Stimulated activated naive CD8-positive, alpha-beta T cell treated with anti-CD3 and anti-CD28 coated beads, Interleukin-15, Interleukin-2, amounts not matched to agents 100 ng/mL and 50 ng/mL, for 24 hours (primary cell): Measurements from ENCODE around the gene ZCCHC18.
"Not testable (repeated sequence)": the region's sequence is repeated elsewhere in the genome, so short reads cannot be mapped to it uniquely, and the experiment has no call there.

Source experiments
- H3K27ac Mint-ChIP-seq: one replicate; pipeline ENCODE4 v1.8.0; 2021; ENCODE audit warnings: mild to moderate bottlenecking, mixed read lengths
- H3K27me3 Mint-ChIP-seq: one replicate; pipeline ENCODE4 v1.8.0; 2021; ENCODE audit warnings: mixed read lengths
- H3K36me3 Mint-ChIP-seq: one replicate; pipeline ENCODE4 v1.8.0; 2021; ENCODE audit warnings: low read depth, mixed read lengths
- H3K4me1 Mint-ChIP-seq: one replicate; pipeline ENCODE4 v1.8.0; 2021; ENCODE audit warnings: low read depth, mixed read lengths
- H3K4me3 Mint-ChIP-seq: one replicate; pipeline ENCODE4 v1.8.0; 2021; ENCODE audit warnings: mild to moderate bottlenecking, mixed read lengths
- H3K9me3 Mint-ChIP-seq: one replicate; pipeline ENCODE4 v1.8.0; 2021; ENCODE audit warnings: mixed read lengths

The ZCCHC18 gene

GRCh38 chrX:104112326-104112951, at the start of gene ZCCHC18:
Gene ZCCHC18 (plus strand): TSS chrX:104112523. CDS start chrX:104114112, 1,589 bp downstream.
- Mint-ChIP-seq H3K36me3 (peaks cover 6% of the 10 kb centered on the region), H3K9me3 (no peaks in the 10 kb centered on the region), H3K4me3 (peak within 1 kb of the TSS; percentile 87), H3K27me3 (no peaks in the 10 kb centered on the region), H3K27ac (peak within 1 kb of the TSS; percentile 89), H3K4me1 (peaks cover 51% of the 10 kb centered on the region)

GRCh38 chrX:104062636-104063035, 49.7 kb upstream of the ZCCHC18 start:
- H3K27me3 Mint-ChIP-seq, H3K4me3 Mint-ChIP-seq, H3K9me3 Mint-ChIP-seq, H3K27ac Mint-ChIP-seq, H3K36me3 Mint-ChIP-seq, H3K4me1 Mint-ChIP-seq: not testable (repeated sequence)

DNA sequence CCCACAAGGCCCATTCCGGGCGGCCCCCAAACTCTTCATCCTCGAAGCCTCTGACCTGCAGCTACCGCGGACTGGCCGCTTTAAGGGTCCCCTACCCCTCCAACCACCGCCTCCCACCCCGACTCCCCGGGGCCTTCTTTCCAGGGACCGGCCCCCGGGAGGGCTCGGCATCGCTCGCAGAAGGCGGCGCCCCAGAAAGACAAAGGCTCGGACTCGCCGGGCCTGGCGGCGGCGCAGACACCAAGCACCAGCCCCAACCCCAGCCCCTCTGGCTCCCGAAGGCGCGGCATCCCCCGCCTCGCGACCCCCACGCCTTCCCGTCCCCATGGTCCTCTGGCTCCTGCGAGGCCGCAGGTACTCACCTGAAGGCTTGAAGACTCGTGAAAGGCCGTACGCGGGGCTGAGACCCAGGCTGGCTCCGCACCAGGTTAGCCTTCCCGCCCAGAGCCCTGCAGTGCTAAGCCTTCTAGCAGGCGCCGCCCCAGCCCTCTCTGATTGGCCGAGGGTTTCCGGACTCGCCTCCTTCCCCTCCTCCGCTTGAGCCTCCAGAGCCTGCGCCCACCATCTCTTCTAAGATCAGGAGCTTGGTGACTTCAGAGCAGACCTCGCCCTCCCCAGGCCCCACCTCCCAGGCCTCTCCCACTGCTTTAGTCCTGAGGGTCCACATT, 36.4 kb upstream of the ZCCHC18 start, which contains the start of gene TMSB15C:
Gene TMSB15C, minus strand, starts transcription at position 459 of the 668 bp plus-strand sequence.
- not testable (repeated sequence) for H3K9me3 Mint-ChIP-seq, H3K36me3 Mint-ChIP-seq, H3K4me1 Mint-ChIP-seq, H3K4me3 Mint-ChIP-seq, H3K27ac Mint-ChIP-seq, H3K27me3 Mint-ChIP-seq

DNA sequence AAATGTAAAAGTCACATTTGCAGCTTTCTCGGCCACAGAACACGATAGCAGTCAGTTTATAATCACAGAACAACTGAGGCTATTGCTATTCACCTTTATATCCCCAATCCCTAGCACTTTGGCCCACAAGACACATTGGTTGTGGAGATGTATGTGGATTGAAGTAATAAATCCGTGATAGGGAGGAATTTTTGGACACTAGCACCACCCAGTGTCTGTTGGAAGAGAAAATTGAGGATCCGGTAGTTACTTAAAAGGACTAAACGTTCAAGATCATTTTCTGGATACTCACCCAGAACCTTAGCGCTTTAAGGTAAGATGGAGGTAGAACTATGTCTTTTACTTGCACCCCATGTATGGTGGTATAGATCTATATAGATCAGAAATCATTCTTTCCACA, 34.5 kb upstream of the ZCCHC18 start:
- H3K27ac Mint-ChIP-seq, H3K27me3 Mint-ChIP-seq, H3K36me3 Mint-ChIP-seq, H3K4me3 Mint-ChIP-seq, H3K4me1 Mint-ChIP-seq, H3K9me3 Mint-ChIP-seq: not testable (repeated sequence)

- H3K4me1 Mint-ChIP-seq, result no peaks in the 10 kb centered on the region
- H3K27ac Mint-ChIP-seq, result no peak overlapping the region
- no peaks in the 10 kb centered on the region for H3K9me3 Mint-ChIP-seq
- no peak overlapping the region for H3K4me3 Mint-ChIP-seq
- H3K27me3 Mint-ChIP-seq, result peaks cover 10% of the 10 kb centered on the region
- no peaks in the 10 kb centered on the region for H3K36me3 Mint-ChIP-seq
Measured at GRCh38 chrX:104084063-104084462, 28.3 kb upstream of the ZCCHC18 start.

GRCh38 chrX:104084534-104085277, 27.6 kb upstream of the ZCCHC18 start:
- no peak overlapping the region for H3K4me3 Mint-ChIP-seq
- no peaks in the 10 kb centered on the region for H3K36me3 Mint-ChIP-seq
- no peak overlapping the region for H3K27ac Mint-ChIP-seq
- H3K9me3 Mint-ChIP-seq, result no peaks in the 10 kb centered on the region
- peaks cover 10% of the 10 kb centered on the region for H3K27me3 Mint-ChIP-seq
- H3K4me1 Mint-ChIP-seq, result no peaks in the 10 kb centered on the region

- no peaks in the 10 kb centered on the region for H3K36me3 Mint-ChIP-seq
- no peaks in the 10 kb centered on the region for H3K9me3 Mint-ChIP-seq
- no peak overlapping the region for H3K4me3 Mint-ChIP-seq
Measured at GRCh38 chrX:104085477-104085876, 26.8 kb upstream of the ZCCHC18 start.

DNA sequence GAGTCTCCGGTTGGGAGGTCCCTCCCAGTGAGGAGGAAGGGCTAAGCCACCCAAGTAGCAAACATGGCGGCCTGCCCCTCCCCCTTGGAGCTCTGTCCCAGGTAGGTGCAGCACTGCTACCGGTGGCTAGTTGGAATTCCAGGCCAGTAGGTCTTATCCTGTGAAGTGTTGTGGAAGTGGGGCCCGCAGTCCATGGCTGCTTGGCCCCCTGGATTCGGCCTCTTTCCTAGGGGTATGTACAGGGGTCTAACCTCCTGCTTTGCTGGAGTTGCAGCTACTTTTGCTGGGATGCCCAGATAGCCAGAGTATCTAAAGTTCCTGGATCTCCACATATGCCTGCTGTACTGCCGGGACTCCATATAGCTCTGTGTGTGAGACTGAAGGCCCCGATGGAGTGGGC, 26.4 kb upstream of the ZCCHC18 start:
- no peaks in the 10 kb centered on the region for H3K36me3 Mint-ChIP-seq
- H3K9me3 Mint-ChIP-seq, result no peaks in the 10 kb centered on the region
- peaks cover 10% of the 10 kb centered on the region for H3K27me3 Mint-ChIP-seq
- no peak overlapping the region for H3K4me3 Mint-ChIP-seq
- no peak overlapping the region for H3K27ac Mint-ChIP-seq
- H3K4me1 Mint-ChIP-seq, result no peaks in the 10 kb centered on the region

More at GRCh38 chrX:104085477-104085876, 26.8 kb upstream of the ZCCHC18 start:
- no peak overlapping the region for H3K27ac Mint-ChIP-seq
- H3K27me3 Mint-ChIP-seq, result peaks cover 10% of the 10 kb centered on the region
- H3K4me1 Mint-ChIP-seq, result no peaks in the 10 kb centered on the region

- H3K27ac Mint-ChIP-seq, result no peak overlapping the region
- no peak overlapping the region for H3K4me3 Mint-ChIP-seq
- no peaks in the 10 kb centered on the region for H3K4me1 Mint-ChIP-seq
- H3K36me3 Mint-ChIP-seq, result peaks cover 4% of the 10 kb centered on the region
- H3K27me3 Mint-ChIP-seq, result no peaks in the 10 kb centered on the region
- H3K9me3 Mint-ChIP-seq, result no peaks in the 10 kb centered on the region
Measured at GRCh38 chrX:104098151-104098808, 14.0 kb upstream of the ZCCHC18 start.

DNA sequence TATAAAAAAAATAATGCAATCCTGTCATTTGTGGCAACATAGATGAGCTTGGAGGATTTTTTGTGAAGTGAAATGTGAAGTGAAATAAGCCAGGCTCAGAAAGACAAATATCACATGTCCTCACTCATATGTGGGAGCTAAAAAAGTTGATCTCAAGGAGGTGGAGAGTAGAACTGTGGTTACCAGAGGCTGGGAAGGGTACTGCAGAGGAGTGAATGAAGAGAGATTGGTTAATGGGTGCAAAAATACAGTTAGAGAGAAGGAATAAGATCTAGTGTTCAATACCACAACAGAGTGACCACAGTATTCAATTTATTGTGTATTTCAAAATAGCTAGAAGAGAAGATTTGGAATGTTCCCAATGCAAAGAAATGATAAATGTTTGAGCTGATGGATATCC, 13.4 kb upstream of the ZCCHC18 start:
- no peaks in the 10 kb centered on the region for H3K9me3 Mint-ChIP-seq
- H3K27ac Mint-ChIP-seq, result no peak overlapping the region
- no peaks in the 10 kb centered on the region for H3K4me1 Mint-ChIP-seq
- no peak overlapping the region for H3K4me3 Mint-ChIP-seq
- peaks cover 5% of the 10 kb centered on the region for H3K36me3 Mint-ChIP-seq
- H3K27me3 Mint-ChIP-seq, result no peaks in the 10 kb centered on the region

- H3K9me3 Mint-ChIP-seq, result no peaks in the 10 kb centered on the region
- no peak overlapping the region for H3K27ac Mint-ChIP-seq
- no peak overlapping the region for H3K4me3 Mint-ChIP-seq
- H3K27me3 Mint-ChIP-seq, result no peaks in the 10 kb centered on the region
- peaks cover 23% of the 10 kb centered on the region for H3K4me1 Mint-ChIP-seq
- H3K36me3 Mint-ChIP-seq, result peaks cover 11% of the 10 kb centered on the region
Measured at GRCh38 chrX:104104676-104105075, 7.6 kb upstream of the ZCCHC18 start.

- H3K4me1 Mint-ChIP-seq, result peaks cover 32% of the 10 kb centered on the region
- H3K27me3 Mint-ChIP-seq, result no peaks in the 10 kb centered on the region
- H3K27ac Mint-ChIP-seq, result no peak overlapping the region
- no peak overlapping the region for H3K4me3 Mint-ChIP-seq
- H3K36me3 Mint-ChIP-seq, result peaks cover 11% of the 10 kb centered on the region
- H3K9me3 Mint-ChIP-seq, result no peaks in the 10 kb centered on the region
Measured at GRCh38 chrX:104105330-104106262, 6.7 kb upstream of the ZCCHC18 start.

DNA sequence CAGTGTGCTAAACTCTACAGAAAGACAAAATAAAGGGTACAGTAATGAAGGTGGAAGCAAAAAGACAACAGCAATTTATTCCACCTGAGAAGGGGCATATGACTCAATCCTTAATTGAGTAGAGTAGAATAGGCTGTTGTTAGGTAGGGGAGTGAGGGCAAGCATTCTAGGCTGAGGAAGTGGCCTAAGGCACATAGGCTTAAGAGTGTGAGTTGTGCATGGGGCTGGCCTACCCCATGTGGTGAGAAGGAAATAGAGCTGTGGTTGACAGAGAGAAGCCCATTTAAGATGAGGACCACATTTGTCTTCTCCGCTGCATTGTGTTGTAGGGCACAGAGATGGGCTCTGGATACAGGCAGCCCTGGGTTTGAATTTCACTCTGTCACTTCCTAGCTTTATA, 3.4 kb upstream of the ZCCHC18 start:
- peaks cover 46% of the 10 kb centered on the region for H3K4me1 Mint-ChIP-seq
- H3K27ac Mint-ChIP-seq, result no peak overlapping the region
- peak overlapping the region; percentile 30 for H3K4me3 Mint-ChIP-seq

More for the DNA sequence above, 3.4 kb upstream of the ZCCHC18 start:
- no peaks in the 10 kb centered on the region for H3K27me3 Mint-ChIP-seq
- H3K36me3 Mint-ChIP-seq, result peaks cover 6% of the 10 kb centered on the region
- no peaks in the 10 kb centered on the region for H3K9me3 Mint-ChIP-seq
